ENCODE results near the gene KLF5. TPM values are rescaled to one million over a fixed set of nuclear protein-coding genes. Genes with fewer than 3 reads are reported as not detected.

Gene KLF5
- polyA plus RNA-seq, 3 donors: 1.8 to 6.5 (median 3.6) TPM

DNA sequence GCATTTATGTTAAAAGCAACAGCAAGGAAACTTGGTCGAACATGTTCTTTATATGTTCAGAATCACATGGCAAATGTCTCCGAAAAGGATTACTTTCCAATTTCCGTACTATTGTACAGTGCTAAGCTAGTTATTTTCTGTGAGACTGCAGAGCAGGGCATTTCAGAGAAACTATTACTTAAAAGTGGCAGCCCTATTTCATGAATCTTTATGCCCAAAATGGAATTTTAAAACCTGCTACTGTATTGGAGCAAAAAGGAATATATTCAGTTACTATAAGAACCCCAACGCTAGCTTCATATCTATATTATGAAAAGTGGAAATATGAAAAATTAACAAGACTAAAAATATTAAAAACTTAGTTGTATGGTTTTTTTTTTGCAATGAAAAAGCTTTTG, 2.2 kb upstream of the KLF5 start:
- peak overlapping the region in 1 of 2 donors; percentile 7 for H3K4me3 Mint-ChIP-seq
- peaks cover 38 to 52% (median 42%) of the 10 kb centered on the region in 3 donors for H3K27me3 Mint-ChIP-seq (ENCODE audit: low read depth in 3 of 3)
- H3K9me3 Mint-ChIP-seq: peaks cover 0 to 17% (median 0%) of the 10 kb centered on the region in 7 donors
- no peak overlapping the region for H3K27ac ChIP-seq (ENCODE audit: low read depth in 1 of 2, low read length in 2 of 2)
- H3K79me2 ChIP-seq (ENCODE audit: insufficient read depth, low read length): no peaks in the 10 kb centered on the region
- intact Hi-C loops (cut with micrococcal nuclease): no loop called here
- H3K9ac ChIP-seq (ENCODE audit: insufficient read depth, low read length, poor library complexity, severe bottlenecking): no peak overlapping the region
- H3K4me2 ChIP-seq (replicated peaks; ENCODE audit: extremely low read depth, low read length, poor library complexity, severe bottlenecking): no peak overlapping the region
- no peak overlapping the region for H3K4me3 ChIP-seq (replicated peaks in 1 of 3; ENCODE audit: low read depth in 2 of 3, low read length in 3 of 3)
- peaks cover 0 to 1% of the 10 kb centered on the region in 2 donors for H3K36me3 Mint-ChIP-seq
- no peak overlapping the region for H2AFZ ChIP-seq (ENCODE audit: insufficient read depth, low read depth, low read length, poor library complexity, severe bottlenecking)
- peaks cover 14 to 33% of the 10 kb centered on the region in 2 donors for H3K4me1 ChIP-seq (ENCODE audit: control insufficient read depth in 1 of 2, insufficient read depth in 2 of 2, low read length in 2 of 2)
- H3K27me3 ChIP-seq (ENCODE audit: control insufficient read depth in 2 of 2, insufficient read depth in 2 of 2, low read length in 2 of 2): peaks cover 42 to 50% of the 10 kb centered on the region in 2 donors
- no peaks in the 10 kb centered on the region for H3K9me3 ChIP-seq (replicated peaks in 1 of 2; ENCODE audit: control insufficient read depth in 1 of 2, insufficient read depth in 1 of 2, low read length in 2 of 2)
- TF ChIP-seq, protein P1, sequence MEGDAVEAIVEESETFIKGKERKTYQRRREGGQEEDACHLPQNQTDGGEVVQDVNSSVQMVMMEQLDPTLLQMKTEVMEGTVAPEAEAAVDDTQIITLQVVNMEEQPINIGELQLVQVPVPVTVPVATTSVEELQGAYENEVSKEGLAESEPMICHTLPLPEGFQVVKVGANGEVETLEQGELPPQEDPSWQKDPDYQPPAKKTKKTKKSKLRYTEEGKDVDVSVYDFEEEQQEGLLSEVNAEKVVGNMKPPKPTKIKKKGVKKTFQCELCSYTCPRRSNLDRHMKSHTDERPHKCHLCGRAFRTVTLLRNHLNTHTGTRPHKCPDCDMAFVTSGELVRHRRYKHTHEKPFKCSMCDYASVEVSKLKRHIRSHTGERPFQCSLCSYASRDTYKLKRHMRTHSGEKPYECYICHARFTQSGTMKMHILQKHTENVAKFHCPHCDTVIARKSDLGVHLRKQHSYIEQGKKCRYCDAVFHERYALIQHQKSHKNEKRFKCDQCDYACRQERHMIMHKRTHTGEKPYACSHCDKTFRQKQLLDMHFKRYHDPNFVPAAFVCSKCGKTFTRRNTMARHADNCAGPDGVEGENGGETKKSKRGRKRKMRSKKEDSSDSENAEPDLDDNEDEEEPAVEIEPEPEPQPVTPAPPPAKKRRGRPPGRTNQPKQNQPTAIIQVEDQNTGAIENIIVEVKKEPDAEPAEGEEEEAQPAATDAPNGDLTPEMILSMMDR (IDR thresholded peaks at IDR 0.05): no peak
- no peak overlapping the region for H3K27ac Mint-ChIP-seq
- 97% methylated on average over 3 of the region's 4 CpGs for WGBS (ENCODE audit: insufficient coverage)
- H4K20me1 ChIP-seq (ENCODE audit: insufficient read depth, low read length): no peaks in the 10 kb centered on the region
- no peaks in the 10 kb centered on the region for H3K36me3 ChIP-seq (replicated peaks in 1 of 2; ENCODE audit: control insufficient read depth in 1 of 2, insufficient read depth in 2 of 2, low read length in 2 of 2)
- no peak for DNase-seq
- peaks cover 21% of the 10 kb centered on the region for H3K4me1 Mint-ChIP-seq

DNA sequence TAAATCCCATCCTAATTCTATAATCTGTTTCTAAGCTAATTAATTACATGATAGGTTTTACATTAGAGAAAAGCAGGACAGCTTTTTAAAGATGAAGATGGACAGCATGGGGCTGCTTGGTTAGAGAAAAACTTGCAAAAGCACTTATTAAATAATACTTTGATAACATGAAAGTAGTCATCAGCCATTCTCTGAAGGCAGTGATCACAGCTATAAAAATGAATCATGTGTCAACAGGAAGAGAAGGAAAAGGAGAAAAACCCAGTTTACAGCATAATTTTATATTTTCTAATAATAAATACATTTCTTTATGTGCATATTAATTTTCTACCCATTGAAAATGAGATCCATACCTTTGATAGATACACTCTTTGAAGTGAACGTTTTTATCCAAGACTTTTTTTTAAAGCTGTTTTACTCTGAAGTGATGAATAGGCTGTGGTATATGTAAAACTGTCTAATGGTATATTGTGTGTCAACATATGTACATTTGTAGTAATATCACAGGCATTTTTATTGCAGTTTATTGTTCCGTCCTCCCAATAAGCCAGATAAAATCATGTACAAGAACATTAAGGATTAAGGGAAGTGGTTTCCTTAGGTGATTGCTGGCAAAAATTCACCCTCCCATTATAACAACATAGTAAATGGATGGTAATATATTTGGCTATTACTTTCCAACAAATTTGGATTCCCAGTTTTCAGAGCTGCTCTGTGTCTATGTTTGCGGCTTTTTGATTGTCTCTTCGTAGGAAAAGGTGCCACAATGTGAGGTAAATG, 1.3 kb upstream of the KLF5 start:
- Histone ChIP-seq H3K9me3 (replicated peaks in 1 of 2; ENCODE audit: control insufficient read depth in 1 of 2, insufficient read depth in 1 of 2, low read length in 2 of 2) (no peaks in the 10 kb centered on the region), H2AFZ (ENCODE audit: insufficient read depth, low read depth, low read length, poor library complexity, severe bottlenecking) (no peak overlapping the region), H3K79me2 (ENCODE audit: insufficient read depth, low read length) (no peaks in the 10 kb centered on the region), H3K4me1 (ENCODE audit: control insufficient read depth in 1 of 2, insufficient read depth in 2 of 2, low read length in 2 of 2) (peaks cover 14 to 33% of the 10 kb centered on the region in 2 donors), H3K27me3 (ENCODE audit: control insufficient read depth in 2 of 2, insufficient read depth in 2 of 2, low read length in 2 of 2) (peaks cover 48 to 52% of the 10 kb centered on the region in 2 donors), H3K4me3 (replicated peaks in 1 of 3; ENCODE audit: low read depth in 2 of 3, low read length in 3 of 3) (no peak overlapping the region), H3K27ac (ENCODE audit: low read depth in 1 of 2, low read length in 2 of 2) (no peak overlapping the region), H3K36me3 (replicated peaks in 1 of 2; ENCODE audit: control insufficient read depth in 1 of 2, insufficient read depth in 2 of 2, low read length in 2 of 2) (no peaks in the 10 kb centered on the region), H3K4me2 (replicated peaks; ENCODE audit: extremely low read depth, low read length, poor library complexity, severe bottlenecking) (no peak overlapping the region), H3K9ac (ENCODE audit: insufficient read depth, low read length, poor library complexity, severe bottlenecking) (no peak overlapping the region), H4K20me1 (ENCODE audit: insufficient read depth, low read length) (no peaks in the 10 kb centered on the region)
- Mint-ChIP-seq H3K27me3 (ENCODE audit: low read depth in 3 of 3) (peaks cover 39 to 60% (median 47%) of the 10 kb centered on the region in 3 donors), H3K4me3 (peak overlapping the region in 1 of 2 donors; percentile 94), H3K27ac (no peak overlapping the region), H3K4me1 (peaks cover 23% of the 10 kb centered on the region), H3K36me3 (peaks cover 8 to 9% of the 10 kb centered on the region in 2 donors), H3K9me3 (peaks cover 0 to 17% (median 2%) of the 10 kb centered on the region in 7 donors)
- intact Hi-C loops (cut with micrococcal nuclease): no loop called here
- no peak for DNase-seq
- WGBS (ENCODE audit: insufficient coverage): no CpG with 5 or more reads among the region's 4 CpGs
- TF ChIP-seq, protein P1 (IDR thresholded peaks at IDR 0.05): no peak
